CD4-positive, alpha-beta T cell treated with Interferon alpha-2 for 1 hour (primary cell): ENCODE measurements around the gene CAMK2N1.
"Not testable (repeated sequence)": the region's sequence is repeated elsewhere in the genome, so short reads cannot be mapped to it uniquely, and the experiment has no call there.

Experiments
- DNase-seq, 2 donors: peaks; one replicate each; pipeline ENCODE4 v3.0.0-alpha.2; 2020 to 2022

CAMK2N1 gene

DNA sequence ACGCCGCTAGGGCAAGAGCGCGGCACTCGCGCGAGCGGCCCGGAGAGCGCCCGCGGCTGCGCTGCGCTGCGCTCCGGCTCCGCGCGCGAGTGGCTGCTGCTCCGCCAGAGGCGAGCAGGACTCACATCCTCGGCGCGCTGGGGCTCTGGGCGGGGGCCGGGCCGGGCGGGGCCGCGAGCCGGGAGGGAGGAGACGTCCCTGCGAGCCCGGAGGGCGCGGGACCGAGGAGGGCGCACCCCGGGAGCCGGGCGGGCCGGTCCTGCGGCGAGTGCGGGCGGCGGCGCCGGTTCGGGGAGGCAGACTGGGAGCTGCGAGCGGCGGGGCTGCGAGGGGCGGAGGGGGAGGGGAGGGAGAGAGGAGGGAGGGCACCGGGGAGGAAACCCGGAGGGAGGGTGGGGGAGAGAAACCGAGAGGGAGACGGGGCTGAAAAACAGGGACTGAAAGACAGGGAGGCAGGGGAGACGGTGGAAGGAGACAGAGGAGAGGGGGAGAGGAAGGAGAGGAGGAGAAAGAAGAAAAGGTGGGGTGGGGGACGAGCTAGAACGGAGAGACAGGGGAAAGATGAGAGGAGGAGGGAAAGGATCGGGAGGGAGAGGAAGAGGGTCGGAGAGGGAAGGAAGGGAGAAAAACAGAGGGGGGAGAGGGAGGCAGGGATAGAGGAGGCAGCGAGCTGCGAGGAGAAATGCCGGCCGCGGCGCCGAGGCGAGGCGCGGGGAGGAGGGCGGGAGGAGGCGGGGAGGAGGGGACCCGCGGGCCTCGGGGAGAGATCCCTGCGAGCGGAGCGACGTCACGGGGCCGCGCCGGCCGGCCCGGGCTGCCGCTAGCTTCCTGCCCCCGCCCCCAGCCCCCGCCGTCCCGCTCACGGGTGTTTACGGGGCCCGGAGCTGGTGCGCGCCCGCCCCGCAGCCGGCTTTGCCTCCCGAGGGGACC is at the start of gene CAMK2N1:
Gene CAMK2N1, minus strand, starts transcription at position 684 of the 930 bp plus-strand sequence. CDS start 831 bp downstream, outside the sequence.
- peak; percentile 51 to 73 for DNase-seq

DNA sequence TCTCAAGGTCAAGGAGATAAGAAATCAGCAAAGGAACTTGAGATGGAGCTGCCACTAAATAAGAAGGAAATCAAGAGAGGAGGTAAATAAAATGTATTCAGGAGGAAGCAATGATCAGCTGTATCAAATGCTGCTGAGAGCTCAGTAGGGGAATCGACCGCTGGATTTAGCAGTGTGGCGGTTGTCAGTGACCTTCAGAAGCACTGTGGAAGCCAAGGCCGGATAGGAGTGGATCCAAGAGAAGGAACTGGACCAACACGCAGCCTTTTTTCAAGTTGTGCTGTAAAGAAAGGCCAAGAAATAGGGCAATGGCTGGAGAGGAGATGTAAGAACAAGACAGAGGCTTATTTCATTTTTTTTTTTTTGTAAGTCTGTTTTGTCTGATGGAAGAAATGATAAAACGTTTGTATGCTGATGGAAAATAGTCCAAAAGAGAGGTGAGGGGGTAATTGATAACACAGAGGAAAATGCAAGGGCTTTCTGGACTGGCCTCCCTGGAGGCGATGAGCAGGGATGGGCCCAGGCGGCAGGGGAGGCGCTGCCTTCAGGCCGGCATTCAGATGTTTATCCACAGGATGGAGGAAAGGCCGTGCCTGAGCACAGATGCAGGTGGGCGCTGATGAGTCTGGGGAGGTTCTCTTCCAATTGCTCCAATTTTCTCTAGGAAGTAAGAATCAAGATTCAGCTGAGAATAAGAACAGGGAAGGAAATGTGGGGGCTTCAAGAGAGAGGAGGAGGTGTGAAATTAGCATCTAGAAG is 48.8 kb upstream of the CAMK2N1 start:
- DNase-seq: no peak

GRCh38 chr1:20533635-20534034 is 47.6 kb upstream of the CAMK2N1 start:
- DNase-seq: no peak

DNA sequence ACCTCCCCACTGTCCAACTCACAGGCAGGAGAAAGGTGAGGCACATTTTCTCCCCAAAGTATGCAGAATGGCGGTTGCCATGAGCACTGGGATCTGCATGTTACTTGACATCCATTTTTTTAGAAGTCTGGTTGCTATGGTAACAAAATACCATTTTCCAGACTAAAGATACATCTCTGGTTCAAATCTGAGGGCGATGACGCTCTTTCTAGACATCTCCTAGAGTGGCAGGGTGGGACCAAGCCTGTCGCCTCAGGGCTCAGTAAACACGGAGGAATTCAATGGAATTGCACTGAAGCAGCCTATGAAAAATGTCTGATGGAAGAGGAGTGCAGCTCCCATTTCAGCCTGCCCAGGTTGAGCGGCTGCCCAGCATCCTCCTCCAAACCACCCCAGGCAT is 44.9 kb upstream of the CAMK2N1 start:
- no peak for DNase-seq

DNA sequence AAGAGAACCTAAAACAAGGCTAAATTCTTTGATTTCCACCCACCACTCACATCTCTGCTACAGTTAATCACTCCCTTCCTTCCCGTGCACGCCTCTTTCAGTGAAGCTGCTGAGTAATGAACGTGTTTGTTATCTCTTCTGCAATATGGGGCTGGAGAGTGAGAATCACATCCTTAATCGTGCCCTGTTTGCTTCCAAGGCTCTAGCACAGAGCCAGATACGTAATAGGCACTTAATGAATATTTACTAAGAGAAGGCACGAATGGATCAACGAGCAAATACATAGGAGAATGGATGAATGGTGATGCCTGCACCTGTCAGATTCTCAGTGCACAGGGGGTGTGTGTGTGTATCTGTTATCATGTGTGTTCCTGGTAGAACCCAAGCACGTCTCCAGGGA is 44.3 kb upstream of the CAMK2N1 start:
- DNase-seq: no peak

DNA sequence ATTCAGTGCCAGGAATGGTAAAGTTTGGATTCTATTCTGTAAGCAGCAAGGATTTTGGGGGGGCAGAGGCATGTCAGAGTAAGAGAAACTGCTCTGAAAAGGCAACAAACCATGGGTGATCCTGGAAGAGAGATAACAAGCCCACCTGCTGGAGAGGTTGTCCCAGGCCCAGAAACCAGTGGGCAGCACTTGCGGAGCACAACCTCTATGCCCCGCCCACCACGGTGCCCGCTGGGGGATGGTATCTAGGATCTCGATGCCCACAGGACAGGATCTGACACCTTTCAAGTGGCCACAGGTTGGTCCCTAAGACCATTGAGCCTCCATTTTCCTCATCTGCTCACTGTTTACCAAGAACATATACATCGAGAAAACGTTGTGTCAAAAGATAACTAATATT is 42.2 kb upstream of the CAMK2N1 start:
- DNase-seq: no peak

- no peak for DNase-seq
These were observed 40.3 kb upstream of the CAMK2N1 start for GRCh38 chr1:20526267-20526666.

GRCh38 chr1:20521960-20522861 is 36.2 kb upstream of the CAMK2N1 start:
- DNase-seq: peak; percentile 52 to 72

GRCh38 chr1:20519609-20520262 is 33.7 kb upstream of the CAMK2N1 start:
- not testable (repeated sequence) for DNase-seq

DNA sequence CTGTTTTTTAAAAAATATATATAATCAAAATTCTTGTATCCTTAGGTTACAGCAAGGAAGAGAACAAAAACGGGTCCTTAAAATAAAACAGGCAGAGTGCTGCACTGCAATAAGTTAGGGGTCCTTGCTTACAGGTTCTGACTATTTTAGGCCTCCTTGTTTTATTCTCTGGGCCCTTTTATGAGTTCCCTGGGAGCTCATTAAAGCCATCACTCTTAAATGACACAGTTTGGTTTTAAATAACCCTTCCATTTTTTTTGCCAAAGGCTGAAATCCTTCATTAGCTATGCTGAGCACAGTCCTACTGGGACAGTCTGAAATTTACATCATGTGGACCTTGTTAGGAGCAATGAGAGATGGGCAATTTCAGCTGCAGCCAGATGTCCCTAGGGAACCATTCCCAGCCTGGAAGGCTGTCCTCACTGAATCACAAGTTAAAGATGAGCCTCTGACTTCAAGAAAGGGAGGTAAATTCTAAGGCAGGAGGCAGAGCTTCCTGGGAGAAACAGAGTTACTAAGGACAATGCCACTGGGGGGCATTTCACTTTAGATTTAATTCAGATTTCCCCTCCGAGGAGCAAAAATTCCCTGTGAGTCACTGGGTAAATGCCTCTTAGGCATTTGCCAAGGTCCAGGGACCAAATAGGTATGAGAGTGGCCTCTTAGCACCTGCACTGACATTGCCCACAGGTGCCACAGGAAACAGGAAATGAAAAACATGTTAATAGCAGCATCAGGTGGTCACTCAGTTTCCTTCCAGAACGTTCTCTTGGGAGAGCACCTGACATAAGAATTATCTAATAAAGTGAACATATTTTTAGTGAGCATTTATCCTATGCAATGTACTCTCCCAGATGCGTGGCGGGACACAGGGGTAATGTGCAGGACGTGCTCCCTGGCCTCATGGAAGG is 25.8 kb upstream of the CAMK2N1 start:
- DNase-seq: no peak

DNA sequence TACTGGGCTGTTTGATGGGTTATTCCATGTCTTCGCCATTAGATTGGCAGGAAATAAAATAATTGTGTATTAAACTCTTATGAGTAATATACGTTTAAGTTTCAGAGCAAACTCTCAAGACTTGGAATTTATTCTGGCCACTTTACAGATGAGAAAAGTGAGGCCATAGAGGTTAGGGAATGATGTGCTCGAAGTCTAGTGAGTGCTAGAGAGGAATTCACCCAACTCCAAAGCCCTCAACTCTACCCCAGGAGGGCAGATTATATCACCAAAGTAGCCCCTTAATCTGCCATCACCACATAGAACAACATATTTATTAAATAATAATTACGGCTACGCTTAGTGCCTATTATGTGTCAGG is 22.4 kb upstream of the CAMK2N1 start:
- DNase-seq: no peak

DNA sequence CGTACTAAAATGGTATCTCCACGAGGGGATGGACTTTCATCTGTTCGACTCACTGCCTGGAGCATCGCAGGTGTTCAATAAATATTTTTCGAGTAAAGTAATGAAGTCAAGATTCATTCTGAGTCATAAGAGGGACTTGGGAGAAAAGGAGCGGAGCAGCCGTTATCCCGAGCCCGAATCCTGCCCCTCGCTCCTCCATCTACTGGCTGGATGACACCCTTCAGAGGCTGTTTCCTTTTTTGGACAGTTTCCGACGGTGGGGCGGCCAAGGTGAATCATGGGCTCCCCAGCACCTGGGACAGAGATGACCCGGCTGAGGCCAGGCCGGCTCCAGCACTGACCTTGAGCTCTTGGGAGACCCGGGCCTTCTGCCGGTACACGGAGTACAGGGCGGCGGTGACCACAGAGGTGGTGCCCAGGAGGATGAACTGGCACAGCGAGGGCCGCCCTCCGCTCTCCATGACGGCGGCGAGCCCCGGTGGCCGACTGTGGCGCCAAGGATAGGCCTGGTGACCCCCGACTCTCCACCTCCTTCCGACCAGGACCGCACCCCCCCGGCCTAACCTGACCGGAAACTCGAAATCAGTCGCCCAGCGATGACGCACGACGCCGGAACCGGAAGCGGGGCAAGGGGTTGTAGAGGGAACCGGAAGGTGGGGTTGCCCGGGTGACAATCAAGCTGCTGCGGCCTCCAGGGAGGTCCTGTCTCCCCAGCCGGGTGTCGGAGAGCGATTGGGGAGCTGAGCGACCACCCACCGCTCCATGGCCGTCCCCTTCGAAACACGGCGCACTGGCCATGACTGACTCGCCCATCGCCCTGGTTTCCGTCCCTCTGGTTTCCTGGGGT is 21.8 kb upstream of the CAMK2N1 start, which contains the start of gene MUL1:
Gene MUL1, minus strand, starts transcription at position 588 of the 847 bp plus-strand sequence. Its CDS starts 127 bp downstream, at position 461.
- peak; percentile 92 to 93 for DNase-seq

DNA sequence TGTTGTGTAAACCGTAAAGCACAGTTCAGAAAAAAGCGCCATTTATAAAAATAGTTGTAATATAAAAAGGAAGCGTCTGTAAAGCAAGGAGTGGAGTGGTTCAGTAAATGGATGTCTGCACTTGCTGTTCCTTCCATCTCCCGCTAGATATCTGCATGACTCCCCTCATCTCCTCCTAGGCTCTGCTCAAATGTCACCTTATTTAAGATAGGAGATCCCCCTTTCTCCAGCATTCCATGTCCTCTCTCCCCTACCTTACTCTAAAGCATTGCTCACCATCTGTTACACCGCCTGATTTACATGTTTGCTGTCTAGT is 21.2 kb upstream of the CAMK2N1 start:
- DNase-seq: no peak

DNA sequence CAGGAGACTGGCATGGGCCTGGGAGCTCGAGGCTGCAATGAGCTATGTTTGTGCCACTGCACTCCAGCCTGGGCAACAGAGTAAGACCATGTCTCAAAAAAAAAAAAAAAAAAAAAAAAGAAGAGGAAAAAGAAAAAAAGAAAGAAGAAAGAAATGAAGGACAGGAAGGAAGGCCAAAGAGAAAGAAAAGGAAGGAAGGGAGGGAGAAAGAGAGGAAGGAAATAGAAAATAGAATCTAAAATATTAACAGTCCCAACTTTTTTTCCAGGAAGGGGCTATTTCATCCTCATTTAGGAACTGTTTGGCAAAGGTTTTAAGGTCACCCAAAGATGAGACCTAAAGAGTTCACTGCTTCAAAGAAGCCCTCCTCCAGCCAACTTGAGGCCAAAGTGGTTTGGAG is 19.5 kb upstream of the CAMK2N1 start:
- no peak for DNase-seq

DNA sequence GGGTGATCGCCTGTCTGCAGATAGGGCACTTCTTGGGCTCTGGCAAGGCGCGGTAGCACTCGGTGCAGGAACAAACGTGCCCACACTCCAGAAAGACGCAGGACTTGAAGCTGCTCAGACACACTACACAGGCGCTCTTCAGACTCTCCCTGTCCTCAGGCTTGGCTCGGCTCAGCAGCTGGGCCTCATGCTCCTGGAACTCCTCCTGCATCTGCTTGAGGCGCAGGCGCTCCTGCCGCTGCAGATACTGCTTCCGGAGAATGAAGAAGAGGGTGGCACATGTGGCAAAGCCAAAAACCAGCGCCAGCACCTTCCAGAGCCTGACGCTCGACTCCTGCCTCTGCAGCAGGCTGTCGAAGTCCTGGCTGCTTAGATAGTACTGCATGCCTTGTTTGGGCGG is 14.7 kb upstream of the CAMK2N1 start:
- no peak for DNase-seq

DNA sequence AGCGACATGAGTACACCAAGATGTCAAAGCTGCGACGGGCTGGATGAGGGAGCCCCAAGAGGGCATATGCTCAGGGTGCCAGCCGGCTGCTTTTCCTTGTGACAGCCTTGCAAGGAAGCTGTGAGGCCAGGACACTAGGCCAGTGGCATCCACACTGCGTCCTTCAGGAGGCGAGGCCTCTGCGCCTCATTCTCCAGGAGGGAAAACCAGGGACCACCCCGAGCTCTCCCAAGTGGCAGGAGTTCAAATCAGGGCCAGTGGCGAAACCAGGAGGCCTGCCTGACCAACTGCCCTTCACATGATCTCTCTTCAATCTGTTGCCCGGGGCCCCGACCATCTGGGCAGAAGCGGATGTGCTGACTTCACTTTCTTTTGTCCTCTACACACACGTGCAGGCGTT is 13.7 kb upstream of the CAMK2N1 start:
- DNase-seq: no peak

DNA sequence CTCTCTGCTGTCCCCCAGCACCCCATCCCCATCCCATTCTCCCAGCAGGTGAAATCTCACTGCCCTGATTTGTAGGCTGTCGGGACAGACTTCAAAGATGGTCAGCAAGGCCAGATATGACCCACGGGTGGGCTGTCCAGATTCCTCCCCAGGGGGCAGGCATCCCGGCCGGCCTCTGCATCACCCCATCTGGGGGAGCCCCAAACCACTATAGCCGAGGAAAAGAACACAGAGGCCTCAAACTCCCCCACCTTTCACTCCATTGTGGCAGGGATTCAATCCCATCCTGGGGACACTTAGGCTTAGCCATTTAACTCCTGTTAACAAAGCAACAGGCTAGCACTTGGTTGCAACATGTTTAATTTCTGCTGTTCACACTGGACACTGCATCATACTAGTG is 13.1 kb upstream of the CAMK2N1 start:
- no peak for DNase-seq

- DNase-seq: no peak
These were observed 12.1 kb upstream of the CAMK2N1 start for GRCh38 chr1:20498116-20498515.

- no peak for DNase-seq
These were observed 11.5 kb upstream of the CAMK2N1 start for GRCh38 chr1:20497506-20497905.

GRCh38 chr1:20496725-20497383 is 10.8 kb upstream of the CAMK2N1 start:
- not testable (repeated sequence) for DNase-seq
